GM19372 (cell line): ENCODE results near the gene ERVH48-1.
A peak's percentile ranks its signal among the peaks of the same experiment; 100 is the strongest.
"Not testable (repeated sequence)": the region's sequence is repeated elsewhere in the genome, so short reads cannot be mapped to it uniquely, and the experiment has no call there.

Experiments used
- ATAC-seq: cut with Tn5 transposase; IDR thresholded peaks from one replicate; pipeline ENCODE4 v1.9.1; 2021; ENCODE audit warnings: mild to moderate bottlenecking, low read depth, moderate library complexity; ENCODE audit not compliant: unreplicated experiment

ERVH48-1 gene

DNA sequence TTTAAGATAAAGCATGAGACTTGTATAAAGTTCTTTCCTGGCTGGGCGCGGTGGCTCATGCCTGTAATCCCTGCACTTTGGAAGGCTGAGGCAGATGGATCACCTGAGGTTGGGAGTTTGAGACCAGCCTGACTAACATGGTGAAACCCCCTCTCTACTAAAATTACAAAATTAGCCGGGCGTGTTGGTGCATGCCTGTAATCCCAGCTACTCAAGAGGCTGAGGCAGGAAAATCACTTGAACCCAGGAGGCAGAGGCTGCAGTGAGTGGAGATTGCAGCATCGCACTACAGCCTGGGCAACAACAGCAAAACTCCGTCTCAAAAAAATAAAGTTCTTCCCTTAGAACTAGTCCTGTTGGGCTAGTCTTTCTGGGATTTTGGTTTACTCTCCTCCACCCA is 13.5 kb downstream of the ERVH48-1 start:
- ATAC-seq, result not testable (repeated sequence)

DNA sequence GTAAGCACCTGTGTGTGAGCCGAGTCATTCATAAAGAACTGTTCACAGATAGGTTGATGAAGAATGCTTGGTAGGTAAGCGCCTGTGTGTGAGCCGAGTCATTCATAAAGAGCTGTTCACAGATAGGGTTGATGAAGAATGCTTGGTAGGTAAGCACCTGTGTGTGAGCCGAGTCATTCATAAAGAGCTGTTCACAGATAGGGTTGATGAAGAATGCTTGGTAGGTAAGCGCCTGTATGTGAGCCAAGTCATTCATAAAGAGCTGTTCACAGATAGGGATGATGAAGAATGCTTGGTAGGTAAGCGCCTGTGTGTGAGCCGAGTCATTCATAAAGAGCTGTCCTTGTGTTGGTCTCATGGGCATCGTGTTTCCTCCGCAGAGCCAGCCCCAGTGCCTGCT is 16.9 kb downstream of the ERVH48-1 start:
- not testable (repeated sequence) for ATAC-seq

DNA sequence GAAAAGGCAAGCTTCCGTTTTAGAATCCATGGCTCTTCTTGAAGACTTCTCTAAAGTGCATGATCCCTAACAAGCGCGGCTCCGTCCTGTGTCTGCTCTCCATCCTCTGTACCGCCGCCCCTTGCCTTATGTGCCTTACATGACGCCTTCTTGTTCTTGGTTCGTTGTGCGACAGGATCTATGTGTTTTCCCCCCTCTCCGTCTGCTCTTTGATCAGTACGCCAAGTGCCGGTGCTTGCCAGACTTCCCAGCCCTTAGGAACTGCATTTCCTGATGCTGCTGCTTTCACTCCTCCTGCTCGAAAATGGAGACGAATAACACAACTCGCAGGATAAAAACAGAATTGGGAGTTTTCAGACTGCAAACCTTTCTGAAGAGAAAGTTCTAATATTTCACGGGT is 19.2 kb downstream of the ERVH48-1 start:
- no peak for ATAC-seq

DNA sequence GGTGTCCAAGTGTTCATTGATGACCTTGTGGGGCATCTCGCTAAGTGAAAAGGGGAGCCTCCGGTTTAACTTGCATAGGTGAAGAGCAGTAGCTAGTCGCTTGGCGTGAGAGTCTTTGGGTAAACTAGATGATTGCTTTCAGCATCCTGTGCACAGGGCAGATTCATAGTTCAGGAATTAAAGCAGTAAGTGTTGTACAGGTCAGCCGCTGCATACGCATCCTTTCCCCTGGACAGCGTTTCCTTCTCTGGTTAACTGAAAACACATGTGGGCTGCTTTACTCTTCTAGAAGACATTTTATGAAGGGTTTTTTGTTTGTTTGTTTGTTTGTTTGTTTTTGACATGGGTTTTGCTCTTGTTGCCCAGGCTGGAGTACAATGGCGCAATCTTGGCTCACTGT is 20.2 kb downstream of the ERVH48-1 start:
- no peak for ATAC-seq

DNA sequence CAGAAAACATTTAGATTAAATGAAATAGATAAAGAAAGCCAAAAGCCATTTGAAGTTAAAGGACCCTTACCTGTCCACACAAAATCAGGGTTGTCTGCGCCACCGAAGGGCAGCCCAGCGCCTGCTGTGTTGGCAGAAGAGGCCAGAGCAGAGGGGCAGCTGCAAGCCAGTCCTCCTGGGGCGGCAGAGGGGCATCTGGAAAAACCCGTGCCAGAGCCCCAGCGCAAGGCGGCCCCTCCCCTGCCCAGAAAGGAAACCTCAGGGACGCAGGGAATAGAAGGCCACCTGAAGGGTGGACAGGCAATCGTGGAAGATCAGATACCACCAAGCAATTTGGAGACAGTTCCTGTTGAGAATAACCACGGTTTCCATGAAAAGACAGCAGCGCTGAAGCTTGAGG is 21.6 kb downstream of the ERVH48-1 start:
- no peak for ATAC-seq

DNA sequence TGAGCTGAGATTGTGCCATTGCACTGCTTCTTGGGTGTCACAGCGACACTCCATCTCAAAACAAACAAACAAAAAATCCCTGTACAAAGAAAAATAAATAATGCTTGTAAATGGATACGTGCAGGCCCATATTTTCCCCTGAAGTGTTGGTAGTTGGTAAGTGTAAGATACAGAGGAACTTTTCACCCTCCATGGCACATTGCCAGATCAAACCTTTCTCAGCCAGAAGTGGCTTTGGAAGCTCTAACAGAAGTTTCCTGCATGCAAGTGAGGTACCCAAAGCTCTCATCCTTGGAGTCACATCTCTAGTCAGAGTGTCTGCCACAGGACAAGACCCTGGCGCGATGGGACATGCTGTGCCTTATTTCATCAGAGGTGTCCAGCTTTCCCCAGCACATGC is 25.0 kb downstream of the ERVH48-1 start:
- ATAC-seq, result no peak

DNA sequence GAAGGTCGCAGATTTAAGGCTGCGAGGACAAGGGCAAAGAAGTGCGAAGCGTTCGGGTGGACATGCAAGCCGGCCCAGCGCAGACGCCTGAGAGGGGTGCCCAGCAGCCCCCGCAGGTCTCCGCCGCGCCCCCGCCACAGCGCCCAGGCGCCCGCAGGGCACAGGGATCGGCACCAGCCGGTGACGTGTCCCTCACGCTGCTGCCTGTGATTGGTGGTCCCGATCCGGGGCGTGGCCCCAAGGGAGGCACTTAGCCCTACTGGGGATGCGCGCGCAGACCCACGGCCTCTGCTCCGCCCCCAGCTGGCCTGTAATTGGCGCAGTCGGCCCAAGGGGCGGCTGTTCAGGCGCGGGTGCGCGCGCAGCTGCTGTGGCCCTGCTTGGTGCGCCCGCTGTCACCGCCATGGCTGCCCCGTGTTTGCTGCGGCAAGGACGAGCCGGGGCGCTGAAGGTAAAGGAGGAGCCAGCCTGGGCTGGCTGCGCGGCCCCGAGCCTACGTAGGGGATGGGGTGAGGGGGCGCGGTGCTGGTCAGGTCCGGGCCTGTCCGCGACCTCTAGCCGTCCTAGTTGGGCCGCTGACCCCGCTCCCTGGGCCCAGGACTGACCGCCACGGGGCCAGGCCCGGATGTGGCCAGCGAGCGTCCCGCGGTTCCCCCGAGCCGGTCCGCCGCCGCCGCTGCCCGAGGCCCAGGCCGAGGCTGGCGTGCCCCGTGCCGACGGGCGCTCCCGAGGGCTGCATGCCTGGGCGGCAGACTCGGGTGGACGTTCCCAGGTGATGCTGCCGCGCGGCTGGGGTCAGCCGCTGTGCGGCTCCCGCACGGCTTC is 32.3 kb downstream of the ERVH48-1 start, which contains the start of gene NDUFV3:
Gene NDUFV3, plus strand, starts transcription at position 379 of the 825 bp plus-strand sequence. Its CDS starts 25 bp downstream, at position 404.
- peak; percentile 88 for ATAC-seq

DNA sequence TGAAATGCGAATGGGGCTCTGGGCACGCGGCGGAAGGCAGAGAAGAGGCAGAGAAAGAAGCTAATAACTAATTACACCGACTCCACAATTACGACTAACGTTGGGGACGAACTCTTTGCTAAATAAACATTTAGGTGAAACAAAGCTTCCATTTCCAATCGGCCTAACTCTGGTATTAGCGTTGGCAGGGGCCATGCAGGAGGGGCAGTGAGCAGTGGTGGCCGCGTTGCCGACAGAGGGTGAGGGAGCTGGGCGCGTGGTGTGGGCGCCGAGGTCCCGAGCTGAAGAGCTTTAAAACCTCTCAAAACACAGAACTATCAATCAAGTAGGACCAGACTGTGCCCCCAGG is 32.9 kb downstream of the ERVH48-1 start:
- peak; percentile 14 for ATAC-seq

DNA sequence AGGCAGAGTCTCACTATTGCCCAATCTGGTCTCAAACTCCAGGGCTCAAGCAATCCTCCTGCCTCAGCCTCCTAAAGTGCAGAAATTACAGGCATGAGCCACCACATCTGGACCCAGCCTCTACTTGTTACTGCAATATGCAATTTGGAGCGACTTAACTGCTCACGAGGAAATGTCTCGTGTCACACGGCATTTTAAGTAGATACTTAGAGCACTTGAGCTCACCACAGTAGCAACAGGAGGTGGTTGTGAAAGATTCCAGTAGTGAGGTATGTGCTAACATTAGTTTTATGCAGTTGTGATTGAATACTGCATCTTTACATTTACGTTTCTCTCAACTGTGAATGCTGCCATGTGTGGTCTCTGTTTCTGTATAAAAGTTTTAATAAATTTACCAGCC is 38.1 kb downstream of the ERVH48-1 start:
- no peak for ATAC-seq

DNA sequence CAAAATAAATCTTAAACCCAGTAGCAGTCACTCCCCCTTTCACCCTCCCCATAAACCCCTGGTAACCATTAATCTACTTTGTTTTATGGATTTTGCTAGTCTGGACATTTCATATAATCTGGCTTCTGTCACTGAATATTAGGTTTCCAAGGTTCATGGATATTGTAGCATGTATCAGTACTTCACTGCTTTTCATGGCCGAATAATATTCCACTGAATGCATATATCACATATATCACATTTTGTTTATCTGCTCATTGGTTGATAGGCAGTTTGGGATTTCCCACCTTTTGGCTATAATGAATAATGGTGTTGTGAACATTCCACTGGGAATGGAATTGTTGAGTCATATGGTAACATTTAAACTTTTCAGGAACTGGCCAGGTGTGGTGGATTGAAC is 41.5 kb downstream of the ERVH48-1 start:
- no peak for ATAC-seq

DNA sequence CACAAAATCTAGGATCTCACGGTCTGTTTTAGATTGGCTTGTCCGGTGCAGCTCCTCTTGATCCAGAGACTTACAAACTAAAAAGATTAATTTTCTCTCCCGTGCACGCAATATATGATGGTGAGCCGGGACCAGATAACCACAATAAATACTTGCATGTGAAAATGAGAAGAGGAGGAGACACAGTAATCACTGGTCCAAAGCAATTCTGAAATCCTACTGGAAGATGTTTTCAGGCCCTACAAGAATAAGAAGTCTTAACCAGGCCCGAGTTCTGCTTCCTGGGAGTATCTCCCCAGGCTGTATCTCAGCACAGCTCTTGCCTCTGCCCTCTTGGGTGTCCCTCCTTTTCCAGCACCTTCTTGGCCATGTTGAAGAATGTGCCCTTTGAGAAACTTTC is 45.1 kb downstream of the ERVH48-1 start:
- ATAC-seq, result no peak

DNA sequence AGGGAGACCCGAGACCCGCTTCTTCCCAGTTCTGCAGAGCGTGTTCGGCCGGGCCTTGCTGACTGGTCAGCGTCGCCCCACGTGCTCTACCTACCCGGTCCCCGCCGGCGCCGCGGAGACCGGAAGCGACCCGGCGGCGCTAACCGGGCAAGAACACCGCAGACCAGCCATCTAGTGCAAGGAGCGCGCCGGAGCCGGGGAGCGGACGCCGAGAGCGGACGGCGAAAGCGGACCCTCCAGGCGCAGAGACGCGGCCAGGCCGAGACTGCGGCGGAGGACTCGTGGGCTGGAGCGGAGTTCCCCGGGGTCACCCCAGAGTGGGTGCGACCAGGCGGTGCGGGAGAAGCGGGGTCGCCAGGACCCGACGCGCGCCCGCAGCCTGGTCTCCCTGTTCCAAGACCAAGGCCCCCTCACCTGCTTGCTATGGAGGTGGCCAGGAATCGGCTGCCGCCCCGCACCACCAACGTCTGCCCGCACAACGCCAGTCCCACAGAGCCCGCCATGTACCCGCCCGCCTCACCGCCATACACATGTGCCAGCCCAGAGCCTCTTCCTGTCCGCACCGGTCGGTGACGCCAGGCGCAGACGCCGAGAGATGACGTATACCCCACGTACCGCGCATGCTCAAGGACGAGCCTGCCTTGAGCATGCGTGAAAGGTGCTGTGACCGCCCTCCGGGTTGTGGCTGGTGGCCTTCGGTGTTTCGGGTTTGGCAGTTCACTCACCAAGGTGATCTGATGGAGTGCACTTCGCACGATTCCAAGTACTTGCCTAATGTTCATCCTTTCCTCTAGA is 46.2 kb downstream of the ERVH48-1 start, which contains the start of gene WDR4:
Gene WDR4, minus strand, starts transcription at position 547 of the 795 bp plus-strand sequence. Its CDS starts 44 bp downstream, at position 503.
- ATAC-seq, result peak; percentile 81

DNA sequence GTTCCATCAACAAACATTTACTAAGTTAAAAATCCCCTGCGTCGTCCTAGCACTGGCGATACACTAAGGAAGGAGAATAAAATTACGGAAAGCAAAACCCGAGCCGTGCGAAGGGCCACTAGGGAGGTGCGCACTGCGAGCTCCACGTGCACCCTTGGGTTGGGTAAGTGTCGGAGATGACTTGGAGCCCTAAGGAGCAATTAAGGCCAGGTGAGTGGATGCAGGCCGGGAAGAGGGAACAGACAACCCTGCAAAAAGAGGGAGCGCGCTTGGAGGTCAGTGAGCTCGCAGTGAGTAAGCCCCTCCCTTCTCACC is 46.8 kb downstream of the ERVH48-1 start:
- ATAC-seq, result peak; percentile 12

DNA sequence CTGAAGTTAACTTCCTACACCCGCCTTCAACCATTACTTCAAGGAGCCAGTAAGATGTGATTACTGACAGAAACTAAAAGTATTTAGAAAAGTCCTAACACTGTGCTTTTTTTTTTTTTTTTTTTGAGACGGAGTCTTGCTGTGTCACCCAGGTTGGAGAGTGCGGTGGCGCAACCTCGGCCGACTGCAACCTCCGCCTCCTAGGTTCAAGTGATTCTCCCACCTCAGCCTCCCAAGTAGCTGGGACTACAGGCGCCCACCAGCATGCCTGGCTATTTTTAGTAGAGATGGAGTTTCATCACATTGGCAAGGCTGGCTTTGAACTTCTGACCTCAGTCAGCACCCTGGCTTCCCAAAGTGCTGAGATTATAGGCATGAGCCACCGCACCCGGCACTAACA is 49.6 kb downstream of the ERVH48-1 start:
- not testable (repeated sequence) for ATAC-seq

DNA sequence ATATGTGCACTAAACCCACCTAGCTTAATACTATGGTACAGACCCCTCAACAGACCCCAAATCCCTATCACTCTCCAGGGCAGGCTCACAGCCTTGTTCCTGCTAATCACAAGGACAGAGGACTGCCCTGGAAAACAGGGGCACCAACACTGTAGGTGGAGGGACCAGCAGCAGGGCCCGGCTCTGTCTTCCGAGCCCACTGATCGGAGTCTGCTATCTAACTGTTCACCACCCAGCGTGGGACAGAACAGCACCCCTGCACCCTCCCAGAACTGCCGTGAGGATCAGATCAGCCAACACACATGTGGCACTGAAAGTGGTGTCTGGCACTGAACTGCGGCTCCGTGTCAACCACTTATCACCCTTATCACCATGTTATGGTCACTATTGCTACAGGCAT is 52.3 kb downstream of the ERVH48-1 start:
- no peak for ATAC-seq

DNA sequence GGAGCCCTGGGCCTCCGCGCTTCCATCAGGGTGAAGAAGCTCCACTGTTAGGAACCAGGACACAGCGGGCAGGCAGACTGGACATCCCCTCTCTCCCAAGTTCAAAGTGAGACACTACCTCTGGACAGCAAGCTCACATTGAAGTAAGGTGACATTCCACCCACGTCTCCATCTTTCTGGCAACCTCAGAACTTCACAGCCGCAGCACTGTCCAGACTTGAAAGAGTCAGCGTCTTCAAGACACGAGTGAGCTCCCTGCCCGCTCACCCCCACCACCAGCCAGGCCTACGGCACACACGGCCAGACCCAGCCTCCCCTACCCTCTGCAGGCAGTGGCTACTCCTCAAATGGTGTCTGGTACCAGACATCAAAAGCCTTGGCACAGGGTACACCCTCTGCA is 57.2 kb downstream of the ERVH48-1 start:
- no peak for ATAC-seq
